Spleen (tissue), 11 donors: ENCODE data around the gene GRK5. TPM values are rescaled to one million over a fixed set of nuclear protein-coding genes. Genes with fewer than 3 reads are reported as not detected.
"Not testable (repeated sequence)": the region's sequence is repeated elsewhere in the genome, so short reads cannot be mapped to it uniquely, and the experiment has no call there.

Experiments
- DNase-seq: peaks from one replicate; pipeline ENCODE4 v3.0.0-alpha.2; 2020
- H3K27ac ChIP-seq, 8 donors: fragments of 200-600 bp; sonication (generic) in 7 of 8; 1 replicate in 4 of 8; 2 replicates in 4 of 8; pipeline versions ENCODE4 v1.5.0 to v1.8.0; 2016 to 2021; ENCODE audit warnings: inconsistent platforms in 4 of 8, mild to moderate bottlenecking in 4 of 8, moderate library complexity in 1 of 8
- H3K27me3 ChIP-seq, 7 donors: fragments of 200-600 bp; sonication (generic) in 6 of 7; replicated peaks in 1 of 7; 1 replicate in 4 of 7; 2 replicates in 3 of 7; pipeline versions ENCODE4 v1.5.0 to v1.8.0; 2016 to 2021; ENCODE audit warnings: inconsistent platforms in 3 of 7, mild to moderate bottlenecking in 1 of 7
- H3K36me3 ChIP-seq, 6 donors: fragments of 200-600 bp; sonication (generic) in 5 of 6; 1 replicate in 4 of 6; 2 replicates in 2 of 6; pipeline versions ENCODE4 v1.5.0 to v1.8.0; 2016 to 2021; ENCODE audit warnings: inconsistent platforms in 2 of 6
- H3K4me1 ChIP-seq, 6 donors: fragments of 200-600 bp; sonication (generic) in 5 of 6; 1 replicate in 3 of 6; 2 replicates in 3 of 6; pipeline versions ENCODE4 v1.5.0 to v1.8.0; 2016 to 2021; ENCODE audit warnings: inconsistent platforms in 3 of 6
- H3K4me3 ChIP-seq, 8 donors: fragments of 200-600 bp; sonication (generic) in 7 of 8; 1 replicate in 4 of 8; 2 replicates in 4 of 8; pipeline versions ENCODE4 v1.5.0 to v1.8.0; 2016 to 2021; ENCODE audit warnings: inconsistent platforms in 4 of 8, mild to moderate bottlenecking in 4 of 8, moderate library complexity in 2 of 8
- H3K9me3 ChIP-seq, 8 donors: fragments of 200-600 bp; sonication (generic) in 7 of 8; 1 replicate in 4 of 8; 2 replicates in 4 of 8; pipeline versions ENCODE4 v1.5.0 to v1.8.0; 2016 to 2021; ENCODE audit warnings: inconsistent platforms in 4 of 8
- CTCF ChIP-seq, 11 experiments: fragments of 200-600 bp in 7 of 11; fragments of 450-650 bp in 4 of 11; sonication (generic) in 4 of 11; IDR thresholded peaks in 8 of 11; conservative IDR thresholded peaks in 3 of 11; 1 replicate in 7 of 11; 2 replicates in 4 of 11; pipeline versions ENCODE4 v1.4.0 to v1.8.0; 2016 to 2021; ENCODE audit warnings: antibody characterized with exemption in 11 of 11, inconsistent platforms in 4 of 11, mild to moderate bottlenecking in 1 of 11
- POLR2A ChIP-seq, 3 donors: fragments of 450-650 bp; IDR thresholded peaks; one replicate each; pipeline ENCODE4 v1.5.1; 2017; ENCODE audit warnings: antibody characterized with exemption in 3 of 3, mild to moderate bottlenecking in 1 of 3
- POLR2AphosphoS5 ChIP-seq, 3 donors: sonication (generic); formaldehyde crosslinking; IDR thresholded peaks; one replicate each; pipeline ENCODE4 v1.5.1; 2017; ENCODE audit warnings: antibody characterized with exemption in 3 of 3
- WGBS, 5 donors: extraction: QIAGEN DNeasy Blood & Tissue Kit in 3 of 5; methylation state at CpG; one replicate each; pipeline versions ENCODE4 v1.1.5 to v1.1.7; 2013 to 2018; 5-methylcytosine and 5-hydroxymethylcytosine counted together
- intact Hi-C: fragments of 100-400 bp; cut with DNase I; formaldehyde crosslinking; loops from one replicate; pipeline ENCODE4 v1.15.0; 2023; ENCODE audit warnings: low total_unique reads
- polyA plus RNA-seq, 3 donors: library from polyadenylated mRNA; stranded (reverse); fragments of 200-250 nt; gene quantifications; one replicate each; pipeline ENCODE4 v1.2.1, GENCODE V29; 2013
- total RNA-seq, 7 donors: library from RNA; depleted of rRNA in 3 of 7; stranded (reverse); fragments of >200 nt in 3 of 7; fragmentation: NEBNext Ultra II Directional in 4 of 7; extraction: Animal tissue kit (Norgen Biotek cat#: 25700) in 4 of 7; gene quantifications; one replicate each; pipeline versions ENCODE4 v1.1.0 to v1.2.1, GENCODE V29; 2016 to 2021
- donor health status: healthy with polysubstance abuse.
- donor health status: DM: no; HTN: no; CAD: no; lungs with moderate emphysema.
- donor health status: DM: no; HTN: no; CAD: no.
- donor health status: Bipolar disorder and iron deficiency.
- donor health status: healthy.
- donor health status: DM: no; HTN: no; CAD: no.
- donor health status: DM: yes; HTN: yes; CAD: no.

GRK5 gene
- total and polyA plus RNA-seq, 10 donors, result 15.5 to 85.2 (median 52.1) TPM

GRCh38 chr10:119434942-119435341, 227.6 kb downstream of the GRK5 start:
- 95 to 98% (median 96%) methylated on average over 4 to 5 of the region's 5 CpGs for WGBS, 5 donors
- H3K9me3 ChIP-seq, result peaks cover 0 to 14% (median 0%) of the 10 kb centered on the region in 8 donors
- TF ChIP-seq POLR2AphosphoS5 (IDR thresholded peaks at IDR 0.05), result peak in 1 of 3 donors; percentile 19
- H3K27ac ChIP-seq, H3K4me1 ChIP-seq, H3K4me3 ChIP-seq, H3K27me3 ChIP-seq, intact Hi-C loops, DNase-seq: not testable (repeated sequence)
- peaks cover 0 to 100% (median 55%) of the 10 kb centered on the region in 6 donors for H3K36me3 ChIP-seq

- 89 to 98% (median 97%) methylated on average over 2 of the region's 2 CpGs for WGBS, 5 donors
- intact Hi-C loops, result no loop called here
- DNase-seq, result no peak
- Histone ChIP-seq H3K27ac (no peak overlapping the region), H3K4me1 (peaks cover 0 to 13% (median 0%) of the 10 kb centered on the region in 6 donors), H3K9me3 (peaks cover 0 to 11% (median 0%) of the 10 kb centered on the region in 8 donors), H3K4me3 (no peak overlapping the region), H3K36me3 (peaks cover 0 to 97% (median 44%) of the 10 kb centered on the region in 6 donors), H3K27me3 (no peaks in the 10 kb centered on the region)
- TF ChIP-seq CTCF (IDR thresholded peaks at IDR 0.05 in 8 of 11, conservative IDR thresholded peaks at IDR 0.05 in 3 of 11) (no peak), POLR2AphosphoS5 (IDR thresholded peaks at IDR 0.05) (no peak), POLR2A (IDR thresholded peaks at IDR 0.05) (no peak)
Measured at GRCh38 chr10:119438717-119439116, 231.3 kb downstream of the GRK5 start.

- no peak overlapping the region for H3K4me3 ChIP-seq
- H3K27ac ChIP-seq, result no peak overlapping the region
- H3K36me3 ChIP-seq, result peaks cover 0 to 97% (median 40%) of the 10 kb centered on the region in 6 donors
- H3K9me3 ChIP-seq, result peaks cover 0 to 3% (median 0%) of the 10 kb centered on the region in 8 donors
- H3K4me1 ChIP-seq, result peaks cover 0 to 16% (median under 1%) of the 10 kb centered on the region in 6 donors
- 92 to 94% (median 93%) methylated on average over 5 of the region's 5 CpGs for WGBS, 5 donors
- TF ChIP-seq CTCF (IDR thresholded peaks at IDR 0.05 in 8 of 11, conservative IDR thresholded peaks at IDR 0.05 in 3 of 11), result no peak
- TF ChIP-seq POLR2A (IDR thresholded peaks at IDR 0.05), result no peak
- TF ChIP-seq POLR2AphosphoS5 (IDR thresholded peaks at IDR 0.05), result no peak
- no peak for DNase-seq
- intact Hi-C loops, result no loop called here
- H3K27me3 ChIP-seq, result no peaks in the 10 kb centered on the region
Measured at GRCh38 chr10:119439922-119440321, 232.6 kb downstream of the GRK5 start.

GRCh38 chr10:119441151-119441821, 233.9 kb downstream of the GRK5 start:
- H3K4me1 ChIP-seq, result peaks cover 0 to 28% (median 8%) of the 10 kb centered on the region in 6 donors
- no peak overlapping the region for H3K4me3 ChIP-seq
- H3K27me3 ChIP-seq, result no peaks in the 10 kb centered on the region
- peaks cover 0 to 94% (median 31%) of the 10 kb centered on the region in 6 donors for H3K36me3 ChIP-seq
- intact Hi-C loops, result no loop called here
- WGBS, 5 donors, result 71 to 86% (median 74%) methylated on average over 17 to 18 of the region's 18 CpGs
- no peak for DNase-seq
- H3K9me3 ChIP-seq, result no peaks in the 10 kb centered on the region
- TF ChIP-seq CTCF (IDR thresholded peaks at IDR 0.05 in 8 of 11, conservative IDR thresholded peaks at IDR 0.05 in 3 of 11), result no peak
- peak in 1 of 3 donors; percentile 24 for TF ChIP-seq POLR2AphosphoS5 (IDR thresholded peaks at IDR 0.05)
- TF ChIP-seq POLR2A (IDR thresholded peaks at IDR 0.05), result no peak
- peak overlapping the region in 2 of 8 donors; percentile 19 for H3K27ac ChIP-seq
